Ramos (cell line): ENCODE data around the gene RDM1.

Source experiments
- in situ Hi-C: fragments of 300-500 bp; cut with MboI; formaldehyde crosslinking; loops from one replicate; pipeline ENCODE4 v1.14.3; 2022; ENCODE audit warnings: low sequenced_read_pairs; ENCODE audit not compliant: unreplicated experiment

RDM1 gene

GRCh38 chr17:35876534-35876933 is 54.0 kb downstream of the RDM1 start:
- in situ Hi-C loops = no loop called here

GRCh38 chr17:35875800-35876139 is 54.8 kb downstream of the RDM1 start:
- in situ Hi-C loops = no loop called here

GRCh38 chr17:35875072-35875799 is 55.3 kb downstream of the RDM1 start:
- in situ Hi-C loops = no loop called here

DNA sequence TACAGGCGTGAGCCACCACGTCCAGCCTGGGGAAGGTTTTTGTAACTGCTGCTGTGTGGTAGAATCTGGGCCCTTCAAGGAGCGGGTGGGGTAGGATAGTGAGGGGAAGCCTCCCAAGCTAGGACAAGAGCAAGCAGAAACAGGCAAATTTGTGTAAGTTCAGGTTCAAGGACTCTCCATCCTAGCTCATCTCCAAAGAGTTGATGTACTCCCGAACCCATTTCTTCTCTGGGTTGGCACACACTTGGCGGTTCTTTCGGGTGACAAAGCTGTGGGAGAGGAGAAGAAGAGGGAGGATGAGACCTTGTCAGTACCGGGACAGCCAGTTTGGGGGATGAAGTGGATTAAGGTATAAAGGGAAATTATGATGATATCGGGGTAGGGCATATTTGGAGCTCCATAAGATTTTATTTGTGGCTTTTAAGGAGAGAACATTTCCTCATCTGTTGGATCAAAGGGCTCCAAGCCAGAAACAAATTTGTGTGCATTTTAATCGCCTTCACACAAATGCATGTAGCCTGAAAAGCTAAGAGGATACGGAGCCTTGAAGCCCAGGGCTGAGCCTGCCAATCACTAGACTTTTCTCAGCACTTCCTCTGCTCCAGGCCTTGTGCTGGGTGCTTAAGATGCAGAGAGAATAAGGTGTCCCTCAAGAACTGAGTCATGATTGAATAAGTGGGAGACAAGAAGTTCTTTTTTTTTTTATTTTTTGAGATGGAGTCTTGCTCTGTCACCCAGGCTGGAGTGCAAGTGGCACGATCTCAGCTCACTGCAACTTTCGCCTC is 58.2 kb downstream of the RDM1 start:
- in situ Hi-C loops = no loop called here

- in situ Hi-C loops = no loop called here
Observed at GRCh38 chr17:35870906-35871819, 59.4 kb downstream of the RDM1 start.

GRCh38 chr17:35868737-35869136 is 61.8 kb downstream of the RDM1 start, which contains the start of gene HEATR9:
Gene HEATR9, minus strand, starts transcription at chr17:35868891. Its CDS starts 149 bp downstream, at chr17:35868742.
- in situ Hi-C loops = no loop called here
